ENCODE data around the gene CRYZ. TPM values are rescaled to one million over a fixed set of nuclear protein-coding genes. Genes with fewer than 3 reads are reported as not detected.
A peak's percentile ranks its signal among the peaks of the same experiment; 100 is the strongest.

CRYZ gene
- total RNA-seq, 1 experiment from 2014 or later = 46.3 TPM

DNA sequence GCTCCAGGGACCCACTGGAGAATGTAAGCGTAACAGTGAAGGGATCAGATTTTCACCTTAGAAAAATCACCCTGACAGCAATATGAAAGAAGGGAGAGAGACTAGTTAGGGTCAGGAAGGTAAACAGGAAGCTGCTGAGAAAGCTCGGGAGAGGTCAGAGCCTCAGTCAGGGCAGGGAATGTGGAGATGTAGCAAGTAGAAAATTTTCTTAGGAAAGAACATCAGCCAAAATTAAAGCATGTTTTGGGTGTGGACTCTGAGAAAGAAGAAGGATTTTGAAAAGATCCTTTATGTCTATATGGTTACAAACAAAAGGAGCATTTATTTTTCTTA is 42.5 kb downstream of the CRYZ start:
- H3K4me1 ChIP-seq (ENCODE audit: insufficient read depth, low read length, poor library complexity, severe bottlenecking) = no peaks in the 10 kb centered on the region

DNA sequence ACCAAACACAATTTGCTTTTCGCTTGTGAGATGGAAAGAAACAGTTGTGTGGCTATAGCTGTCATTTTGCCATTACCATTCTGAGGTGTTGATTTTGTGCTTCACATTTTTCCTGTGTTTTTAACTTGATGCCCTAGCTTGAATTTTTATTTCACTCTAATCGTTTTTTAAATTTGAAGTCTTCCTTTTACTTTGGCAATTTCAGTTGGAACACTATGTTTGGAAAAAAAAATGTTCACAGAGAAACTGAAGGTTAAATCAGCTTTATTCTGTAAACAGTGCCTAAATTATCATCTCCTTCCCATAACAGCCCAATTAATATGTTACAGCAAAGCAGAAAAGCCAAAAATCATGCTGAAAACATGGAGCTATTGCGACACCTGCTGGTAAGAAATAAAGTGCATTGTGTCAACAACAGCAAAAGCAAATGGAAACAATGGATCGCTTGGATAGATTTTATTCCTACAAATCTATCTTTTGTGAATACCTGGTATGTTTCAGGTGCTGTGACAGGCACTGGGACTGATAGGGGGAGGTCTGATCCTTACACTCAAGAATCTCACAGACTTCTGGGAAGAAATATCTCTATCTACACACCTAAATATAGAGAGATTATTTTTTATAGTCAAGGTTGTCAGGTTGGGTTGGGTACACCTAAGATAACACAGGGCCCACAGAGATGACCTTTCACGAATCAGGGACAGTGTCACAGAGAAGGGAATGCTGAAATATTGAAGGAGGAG is 43.1 kb downstream of the CRYZ start:
- intact Hi-C loops (cut with micrococcal nuclease; ENCODE audit: unreplicated experiment) = loop anchor here (5.0 kb wide), 1 partner anchor 847 kb away; no protein-coding TSS in a partner anchor
- DNase-seq (ENCODE audit: low spot score) = peak; percentile 65
- Histone ChIP-seq H3K27ac (ENCODE audit: low read depth, low read length, poor library complexity, severe bottlenecking) (no peak overlapping the region), H3K4me1 (ENCODE audit: insufficient read depth, low read length, poor library complexity, severe bottlenecking) (no peaks in the 10 kb centered on the region), H3K4me3 (ENCODE audit: low read depth, low read length, poor library complexity, severe bottlenecking) (no peak overlapping the region), H3K36me3 (ENCODE audit: insufficient read depth, low read length, poor library complexity, severe bottlenecking) (no peaks in the 10 kb centered on the region), H3K9me3 (ENCODE audit: low read depth, low read length, poor library complexity, severe bottlenecking) (no peaks in the 10 kb centered on the region), H3K27me3 (replicated peaks; ENCODE audit: insufficient read depth, low read depth, low read length, poor library complexity) (no peaks in the 10 kb centered on the region)
- ChIA-PET CTCF (interaction anchor here (0.6 to 1.1 kb wide), 7 partner anchors 10 to 85 kb away, joined by 3 to 5 read pairs (median 3); partner anchors contain the start of gene ERICH3), POLR2A (ENCODE audit: low non-redundant PET) (interaction anchor here (0.7 kb wide), 1 partner anchor 1984 kb away, joined by 3 read pairs; no protein-coding TSS in a partner anchor)
- BruUV-seq (replicated peaks) = no TSS peak
- TF ChIP-seq, protein P1, sequence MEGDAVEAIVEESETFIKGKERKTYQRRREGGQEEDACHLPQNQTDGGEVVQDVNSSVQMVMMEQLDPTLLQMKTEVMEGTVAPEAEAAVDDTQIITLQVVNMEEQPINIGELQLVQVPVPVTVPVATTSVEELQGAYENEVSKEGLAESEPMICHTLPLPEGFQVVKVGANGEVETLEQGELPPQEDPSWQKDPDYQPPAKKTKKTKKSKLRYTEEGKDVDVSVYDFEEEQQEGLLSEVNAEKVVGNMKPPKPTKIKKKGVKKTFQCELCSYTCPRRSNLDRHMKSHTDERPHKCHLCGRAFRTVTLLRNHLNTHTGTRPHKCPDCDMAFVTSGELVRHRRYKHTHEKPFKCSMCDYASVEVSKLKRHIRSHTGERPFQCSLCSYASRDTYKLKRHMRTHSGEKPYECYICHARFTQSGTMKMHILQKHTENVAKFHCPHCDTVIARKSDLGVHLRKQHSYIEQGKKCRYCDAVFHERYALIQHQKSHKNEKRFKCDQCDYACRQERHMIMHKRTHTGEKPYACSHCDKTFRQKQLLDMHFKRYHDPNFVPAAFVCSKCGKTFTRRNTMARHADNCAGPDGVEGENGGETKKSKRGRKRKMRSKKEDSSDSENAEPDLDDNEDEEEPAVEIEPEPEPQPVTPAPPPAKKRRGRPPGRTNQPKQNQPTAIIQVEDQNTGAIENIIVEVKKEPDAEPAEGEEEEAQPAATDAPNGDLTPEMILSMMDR (conservative IDR thresholded peaks at IDR 0.05; ENCODE audit: low read depth, low read length) = peak; percentile 82
- TF ChIP-seq EZH2 (IDR thresholded peaks at IDR 0.05; ENCODE audit: borderline replicate concordance, low read depth, low read length, poor library complexity, severe bottlenecking) = no peak

More for the DNA sequence above, 42.5 kb downstream of the CRYZ start:
- BruUV-seq (replicated peaks) = no TSS peak
- TF ChIP-seq, protein P1 (conservative IDR thresholded peaks at IDR 0.05; ENCODE audit: low read depth, low read length) = no peak
- H3K27ac ChIP-seq (ENCODE audit: low read depth, low read length, poor library complexity, severe bottlenecking) = no peak overlapping the region
- intact Hi-C loops (cut with micrococcal nuclease; ENCODE audit: unreplicated experiment) = loop anchor here (5.0 kb wide), 1 partner anchor 848 kb away; no protein-coding TSS in a partner anchor
- POLR2A ChIA-PET (ENCODE audit: low non-redundant PET) = no interaction called here
- H3K36me3 ChIP-seq (ENCODE audit: insufficient read depth, low read length, poor library complexity, severe bottlenecking) = no peaks in the 10 kb centered on the region
- no peaks in the 10 kb centered on the region for H3K9me3 ChIP-seq (ENCODE audit: low read depth, low read length, poor library complexity, severe bottlenecking)
- CTCF ChIA-PET = interaction anchor here (1.0 kb wide), 1 partner anchor 13 kb away, joined by 3 read pairs; no protein-coding TSS in a partner anchor
- no peaks in the 10 kb centered on the region for H3K27me3 ChIP-seq (replicated peaks; ENCODE audit: insufficient read depth, low read depth, low read length, poor library complexity)
- DNase-seq (ENCODE audit: low spot score) = no peak
- H3K4me3 ChIP-seq (ENCODE audit: low read depth, low read length, poor library complexity, severe bottlenecking) = no peak overlapping the region

DNA sequence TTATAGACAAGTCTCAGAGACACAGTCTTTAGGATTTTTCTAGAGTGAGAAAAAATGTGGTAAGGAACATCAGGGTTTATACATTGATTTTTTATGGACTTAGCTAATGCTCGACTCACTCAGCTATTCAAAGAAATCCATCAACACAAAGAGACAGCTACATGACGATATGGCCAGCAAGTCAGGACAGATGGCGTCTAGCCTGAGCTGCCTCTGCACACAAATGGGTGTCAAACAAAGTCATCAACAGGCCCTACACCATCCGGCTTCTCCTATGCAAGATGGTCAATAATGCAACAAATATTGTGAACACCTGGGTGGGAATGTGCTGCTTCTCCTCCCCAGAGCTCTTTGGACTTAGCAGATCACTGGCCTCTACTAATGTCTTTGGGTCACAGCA is 45.9 kb downstream of the CRYZ start:
- Histone ChIP-seq H3K36me3 (ENCODE audit: insufficient read depth, low read length, poor library complexity, severe bottlenecking) (no peaks in the 10 kb centered on the region), H3K4me1 (ENCODE audit: insufficient read depth, low read length, poor library complexity, severe bottlenecking) (no peaks in the 10 kb centered on the region), H3K27me3 (replicated peaks; ENCODE audit: insufficient read depth, low read depth, low read length, poor library complexity) (no peaks in the 10 kb centered on the region), H3K4me3 (ENCODE audit: low read depth, low read length, poor library complexity, severe bottlenecking) (no peak overlapping the region), H3K27ac (ENCODE audit: low read depth, low read length, poor library complexity, severe bottlenecking) (no peak overlapping the region), H3K9me3 (ENCODE audit: low read depth, low read length, poor library complexity, severe bottlenecking) (no peaks in the 10 kb centered on the region)
- no TSS peak for BruUV-seq (replicated peaks)
- no peak for DNase-seq (ENCODE audit: low spot score)
- ChIA-PET POLR2A (ENCODE audit: low non-redundant PET) (no interaction called here), CTCF (no interaction called here)
- intact Hi-C loops (cut with micrococcal nuclease; ENCODE audit: unreplicated experiment) = no loop called here
- no peak for TF ChIP-seq EZH2 (IDR thresholded peaks at IDR 0.05; ENCODE audit: borderline replicate concordance, low read depth, low read length, poor library complexity, severe bottlenecking)
- TF ChIP-seq, protein P1 (conservative IDR thresholded peaks at IDR 0.05; ENCODE audit: low read depth, low read length) = no peak
